ENCODE data around the gene AACS.

DNA sequence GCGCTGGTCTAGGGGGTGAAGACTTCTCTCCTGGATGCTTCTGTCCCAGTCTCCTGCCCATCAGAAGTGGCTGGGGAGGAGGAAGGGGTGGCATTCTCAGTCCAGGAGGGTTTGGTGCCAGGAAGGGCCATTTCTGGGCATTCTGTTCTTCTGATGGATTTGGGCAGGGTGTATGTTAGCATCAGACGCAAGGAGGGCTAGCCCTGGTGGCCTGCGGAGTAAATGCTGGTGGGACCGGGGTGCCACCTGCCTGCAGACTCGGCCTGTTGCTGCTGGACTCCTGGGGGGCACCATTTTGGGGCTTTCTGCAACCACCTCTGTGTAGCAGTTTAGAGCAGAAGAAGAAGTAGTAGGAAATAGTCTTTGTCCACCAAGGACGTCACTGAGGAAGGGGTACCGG lies 31.7 kb downstream of the AACS start:
- TF ChIP-seq, protein P1, sequence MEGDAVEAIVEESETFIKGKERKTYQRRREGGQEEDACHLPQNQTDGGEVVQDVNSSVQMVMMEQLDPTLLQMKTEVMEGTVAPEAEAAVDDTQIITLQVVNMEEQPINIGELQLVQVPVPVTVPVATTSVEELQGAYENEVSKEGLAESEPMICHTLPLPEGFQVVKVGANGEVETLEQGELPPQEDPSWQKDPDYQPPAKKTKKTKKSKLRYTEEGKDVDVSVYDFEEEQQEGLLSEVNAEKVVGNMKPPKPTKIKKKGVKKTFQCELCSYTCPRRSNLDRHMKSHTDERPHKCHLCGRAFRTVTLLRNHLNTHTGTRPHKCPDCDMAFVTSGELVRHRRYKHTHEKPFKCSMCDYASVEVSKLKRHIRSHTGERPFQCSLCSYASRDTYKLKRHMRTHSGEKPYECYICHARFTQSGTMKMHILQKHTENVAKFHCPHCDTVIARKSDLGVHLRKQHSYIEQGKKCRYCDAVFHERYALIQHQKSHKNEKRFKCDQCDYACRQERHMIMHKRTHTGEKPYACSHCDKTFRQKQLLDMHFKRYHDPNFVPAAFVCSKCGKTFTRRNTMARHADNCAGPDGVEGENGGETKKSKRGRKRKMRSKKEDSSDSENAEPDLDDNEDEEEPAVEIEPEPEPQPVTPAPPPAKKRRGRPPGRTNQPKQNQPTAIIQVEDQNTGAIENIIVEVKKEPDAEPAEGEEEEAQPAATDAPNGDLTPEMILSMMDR (conservative IDR thresholded peaks at IDR 0.05; ENCODE audit: low read depth, low read length), result no peak
- no peak for TF ChIP-seq RCOR1 (IDR thresholded peaks at IDR 0.05; ENCODE audit: insufficient replicate concordance, low read length)
- no peak for TF ChIP-seq POLR2A (IDR thresholded peaks at IDR 0.05; ENCODE audit: low read depth, low read length)
- TF ChIP-seq MAFK (IDR thresholded peaks at IDR 0.05; ENCODE audit: low read depth, low read length), result no peak
- no peak for TF ChIP-seq MXI1 (IDR thresholded peaks at IDR 0.05; ENCODE audit: borderline replicate concordance, low read depth, low read length)
- TF ChIP-seq RAD21 (IDR thresholded peaks at IDR 0.05; ENCODE audit: low read length), result no peak
- no peak for TF ChIP-seq SMC3 (IDR thresholded peaks at IDR 0.05; ENCODE audit: low read depth, low read length)
- TF ChIP-seq RFX5 (IDR thresholded peaks at IDR 0.05; ENCODE audit: low read depth, low read length), result no peak
- no peak for TF ChIP-seq BHLHE40 (IDR thresholded peaks at IDR 0.05; ENCODE audit: low read depth, low read length)
- TF ChIP-seq MAZ (IDR thresholded peaks at IDR 0.05; ENCODE audit: borderline replicate concordance, low read depth, low read length), result no peak
- TF ChIP-seq, protein P2, sequence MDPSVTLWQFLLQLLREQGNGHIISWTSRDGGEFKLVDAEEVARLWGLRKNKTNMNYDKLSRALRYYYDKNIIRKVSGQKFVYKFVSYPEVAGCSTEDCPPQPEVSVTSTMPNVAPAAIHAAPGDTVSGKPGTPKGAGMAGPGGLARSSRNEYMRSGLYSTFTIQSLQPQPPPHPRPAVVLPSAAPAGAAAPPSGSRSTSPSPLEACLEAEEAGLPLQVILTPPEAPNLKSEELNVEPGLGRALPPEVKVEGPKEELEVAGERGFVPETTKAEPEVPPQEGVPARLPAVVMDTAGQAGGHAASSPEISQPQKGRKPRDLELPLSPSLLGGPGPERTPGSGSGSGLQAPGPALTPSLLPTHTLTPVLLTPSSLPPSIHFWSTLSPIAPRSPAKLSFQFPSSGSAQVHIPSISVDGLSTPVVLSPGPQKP (IDR thresholded peaks at IDR 0.05; ENCODE audit: borderline replicate concordance, low read depth, low read length), result no peak
